ENCODE data around the gene ALAS1.

GRCh38 chr3:52238193-52238760, 40.3 kb downstream of the ALAS1 start:
- TF ChIP-seq CTCF (conservative IDR thresholded peaks at IDR 0.05) (no peak), EZH2 (IDR thresholded peaks at IDR 0.05; ENCODE audit: low read depth) (no peak)

Measured in PC-9 (cell line).